Endothelial cell of umbilical vein (primary cell): Measurements from ENCODE around the gene GSTA5.

Source experiments
- CTCF ChIP-seq, 2 donors: IDR thresholded peaks; 1 replicate in 1 of 2; 2 replicates in 1 of 2; pipeline ENCODE4 v1.5.1; 2011; ENCODE audit warnings: low read length in 2 of 2, mild to moderate bottlenecking in 2 of 2, moderate library complexity in 2 of 2, control low read depth in 1 of 2, inconsistent platforms in 1 of 2, low read depth in 1 of 2; ENCODE audit not compliant: insufficient read depth in 1 of 2; ENCODE audit errors: extremely low read depth in 1 of 2
- MYC ChIP-seq: IDR thresholded peaks from one replicate; pipeline ENCODE4 v1.6.1; 2011; ENCODE audit warnings: mild to moderate bottlenecking, low read depth, low read length
- POLR2A ChIP-seq: IDR thresholded peaks from 2 replicates; pipeline ENCODE4 v1.6.1; 2012; ENCODE audit warnings: low read depth, mild to moderate bottlenecking, control low read depth, low read length

DNA sequence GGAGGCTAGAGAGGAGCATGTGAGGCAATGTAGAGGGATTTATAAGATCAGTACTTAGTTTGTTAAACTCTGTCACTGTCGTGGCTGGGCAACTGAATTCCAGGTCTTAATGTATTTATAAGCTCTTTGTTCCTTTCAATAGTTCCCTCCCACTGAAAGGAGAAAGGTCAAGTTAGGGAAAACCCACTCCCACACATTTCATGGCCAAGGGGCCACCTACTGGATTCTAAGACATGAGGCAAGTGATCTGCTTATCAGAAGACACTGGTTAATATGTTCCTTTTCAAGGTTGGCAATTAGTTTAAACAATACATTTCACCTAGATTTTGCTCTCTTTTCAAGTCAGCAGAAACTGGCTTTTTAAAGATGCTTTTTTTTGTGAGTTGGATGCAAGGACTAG, 5.4 kb upstream of the GSTA5 start:
- TF ChIP-seq CTCF (IDR thresholded peaks at IDR 0.05; ENCODE audit: extremely low read depth in 1 of 2, insufficient read depth in 1 of 2, low read depth in 1 of 2, low read length in 2 of 2): no peak
- no peak for TF ChIP-seq POLR2A
- no peak for TF ChIP-seq MYC
